Astrocyte (in vitro differentiated cells and primary cell): ENCODE data around the gene PEX10.

Source experiments
- EZH2 ChIP-seq: IDR thresholded peaks from 2 replicates; pipeline ENCODE4 v1.6.1; 2012; ENCODE audit warnings: mild to moderate bottlenecking, low read length, inconsistent platforms; ENCODE audit not compliant: insufficient read depth
- TF ChIP-seq, protein P1 (sequence below): IDR thresholded peaks from 2 replicates; pipeline ENCODE4 v1.5.1; 2011; ENCODE audit warnings: low read depth, mild to moderate bottlenecking, inconsistent platforms, low read length, moderate library complexity; ENCODE audit not compliant: insufficient read depth

DNA sequence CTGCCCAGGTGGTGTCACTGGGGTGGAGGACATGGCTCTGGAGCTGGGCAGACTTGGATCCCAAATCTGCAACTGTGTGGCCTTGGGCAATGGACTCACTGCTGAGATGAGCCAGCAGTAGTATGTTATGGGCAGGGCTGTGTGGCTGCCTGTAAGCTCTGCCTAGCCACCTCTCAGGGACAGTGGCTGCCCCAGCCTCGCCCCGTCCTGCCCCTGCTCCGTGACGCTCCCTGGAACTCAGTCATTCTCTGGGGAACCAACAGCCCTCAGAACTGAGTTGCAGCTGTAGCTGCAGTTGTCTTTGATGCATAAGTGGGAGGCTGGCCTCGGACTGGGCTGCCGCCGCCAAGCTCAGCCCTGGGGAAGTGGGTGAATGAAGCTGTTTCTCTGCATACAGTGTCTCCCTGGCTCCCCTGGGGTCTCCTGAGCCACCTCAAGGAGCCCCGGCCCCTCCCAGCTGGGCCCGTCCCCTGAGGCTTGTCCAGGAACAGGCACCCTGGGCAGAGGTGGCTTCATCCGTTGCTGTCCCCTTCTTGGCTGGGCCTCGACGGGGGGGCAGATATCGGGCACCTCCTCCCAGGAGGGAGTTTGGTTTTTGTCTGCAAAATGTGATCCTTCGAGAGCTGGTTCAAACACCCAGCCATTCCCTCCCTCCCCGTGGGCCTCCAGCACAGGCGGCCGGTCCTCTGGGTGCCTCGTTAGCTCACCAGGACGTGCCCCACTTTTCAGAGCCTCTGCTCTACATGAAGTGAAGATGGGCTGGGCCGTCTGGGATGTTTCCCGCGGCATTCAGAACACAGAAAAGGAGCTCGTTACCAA, 37.5 kb upstream of the PEX10 start:
- TF ChIP-seq, protein P1, sequence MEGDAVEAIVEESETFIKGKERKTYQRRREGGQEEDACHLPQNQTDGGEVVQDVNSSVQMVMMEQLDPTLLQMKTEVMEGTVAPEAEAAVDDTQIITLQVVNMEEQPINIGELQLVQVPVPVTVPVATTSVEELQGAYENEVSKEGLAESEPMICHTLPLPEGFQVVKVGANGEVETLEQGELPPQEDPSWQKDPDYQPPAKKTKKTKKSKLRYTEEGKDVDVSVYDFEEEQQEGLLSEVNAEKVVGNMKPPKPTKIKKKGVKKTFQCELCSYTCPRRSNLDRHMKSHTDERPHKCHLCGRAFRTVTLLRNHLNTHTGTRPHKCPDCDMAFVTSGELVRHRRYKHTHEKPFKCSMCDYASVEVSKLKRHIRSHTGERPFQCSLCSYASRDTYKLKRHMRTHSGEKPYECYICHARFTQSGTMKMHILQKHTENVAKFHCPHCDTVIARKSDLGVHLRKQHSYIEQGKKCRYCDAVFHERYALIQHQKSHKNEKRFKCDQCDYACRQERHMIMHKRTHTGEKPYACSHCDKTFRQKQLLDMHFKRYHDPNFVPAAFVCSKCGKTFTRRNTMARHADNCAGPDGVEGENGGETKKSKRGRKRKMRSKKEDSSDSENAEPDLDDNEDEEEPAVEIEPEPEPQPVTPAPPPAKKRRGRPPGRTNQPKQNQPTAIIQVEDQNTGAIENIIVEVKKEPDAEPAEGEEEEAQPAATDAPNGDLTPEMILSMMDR = no peak
- no peak for TF ChIP-seq EZH2
